GM18508 (cell line): ENCODE data around the gene NDUFB10.
"Not testable (repeated sequence)": the region's sequence is repeated elsewhere in the genome, so short reads cannot be mapped to it uniquely, and the experiment has no call there.

ENCODE experiments used
- ATAC-seq: cut with Tn5 transposase; IDR thresholded peaks from one replicate; pipeline ENCODE4 v1.9.1; 2021; ENCODE audit warnings: moderate number of reproducible peaks; ENCODE audit not compliant: insufficient read depth, unreplicated experiment

Gene NDUFB10

DNA sequence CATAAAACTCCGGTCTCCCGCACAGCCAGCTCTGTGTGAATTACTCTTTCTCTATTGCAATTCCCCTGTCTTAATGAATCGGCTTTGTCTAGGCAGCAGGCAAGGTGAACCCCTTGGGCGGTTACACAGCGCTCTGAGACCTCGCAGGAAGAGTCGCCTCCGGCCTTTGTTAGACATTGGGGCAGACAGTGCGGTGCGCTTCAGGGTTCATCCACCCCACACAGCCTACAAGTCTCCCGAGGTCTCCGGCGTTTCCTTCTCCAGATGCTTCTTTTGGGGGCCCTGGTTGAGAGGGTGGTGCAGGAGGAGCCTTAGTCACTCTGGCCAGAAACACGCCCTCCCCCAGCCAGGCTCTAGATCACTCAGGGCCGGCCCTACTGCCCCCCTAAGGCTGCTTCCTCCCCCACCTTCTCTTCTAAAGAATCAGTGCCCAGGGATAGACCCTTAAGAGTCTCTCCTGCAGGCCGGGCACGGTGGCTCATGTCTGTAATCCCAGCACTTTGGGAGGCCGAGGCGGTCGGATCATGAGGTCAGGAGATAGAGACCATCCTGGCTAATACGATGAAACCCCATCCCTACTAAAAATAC lies 14.6 kb upstream of the NDUFB10 start:
- ATAC-seq = no peak

DNA sequence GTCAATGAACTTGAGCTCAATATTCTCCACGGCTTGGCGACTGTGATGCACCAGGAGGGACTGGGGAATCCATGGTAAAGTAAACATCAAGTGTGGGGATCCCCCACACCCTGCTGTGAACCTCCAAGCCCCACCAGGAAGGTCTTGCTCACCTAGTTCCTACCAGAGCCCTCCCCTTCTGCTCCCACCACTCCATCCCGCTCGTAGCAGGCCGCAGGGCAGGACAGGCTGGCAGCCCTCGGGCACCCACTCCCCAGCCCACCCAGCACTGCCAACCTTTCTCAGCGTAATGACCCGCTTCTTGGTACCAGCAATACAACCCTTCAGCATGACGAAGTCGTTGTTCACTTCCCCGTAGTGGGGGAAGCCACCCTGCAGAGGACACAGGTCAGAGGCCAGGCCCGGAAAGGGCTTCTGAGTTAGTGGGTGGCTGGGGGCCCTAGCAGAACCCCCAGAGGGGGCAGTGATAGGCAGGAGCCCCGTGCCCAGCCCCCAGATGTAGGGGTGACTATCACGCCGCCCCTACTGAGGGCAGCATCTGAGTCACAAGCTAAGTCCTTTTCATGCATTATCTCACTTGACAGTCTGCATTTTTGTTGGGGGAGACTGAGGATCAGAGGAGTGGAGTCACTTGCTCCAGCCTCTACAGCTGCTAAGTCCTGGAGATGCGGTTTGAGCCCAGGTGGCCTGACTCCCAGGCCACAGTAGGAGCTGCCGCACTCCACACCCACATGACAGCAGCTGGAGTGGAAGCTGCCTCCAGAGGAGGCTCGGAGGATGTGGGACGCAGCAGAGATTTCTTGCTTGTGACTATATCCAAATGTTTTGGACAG lies 13.6 kb upstream of the NDUFB10 start:
- ATAC-seq = no peak

- no peak for ATAC-seq
Measured at GRCh38 chr16:1946495-1947368, 12.6 kb upstream of the NDUFB10 start.

DNA sequence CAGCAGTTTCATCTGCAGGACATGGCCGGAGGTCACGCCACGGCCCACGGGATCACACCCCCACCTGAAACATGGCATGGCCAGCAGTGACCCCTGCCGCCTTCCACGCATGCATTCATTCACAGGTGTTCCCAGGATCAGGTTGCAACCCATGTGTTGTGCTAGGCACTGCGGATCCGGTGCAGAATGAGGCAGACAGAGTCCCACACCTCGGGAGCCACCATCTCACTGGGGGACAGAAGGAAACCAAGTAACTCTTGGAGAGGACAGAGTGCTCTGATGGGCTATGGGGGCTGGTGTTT lies 12.0 kb upstream of the NDUFB10 start:
- no peak for ATAC-seq

GRCh38 chr16:1949507-1949906 lies 9.8 kb upstream of the NDUFB10 start:
- ATAC-seq = no peak

DNA sequence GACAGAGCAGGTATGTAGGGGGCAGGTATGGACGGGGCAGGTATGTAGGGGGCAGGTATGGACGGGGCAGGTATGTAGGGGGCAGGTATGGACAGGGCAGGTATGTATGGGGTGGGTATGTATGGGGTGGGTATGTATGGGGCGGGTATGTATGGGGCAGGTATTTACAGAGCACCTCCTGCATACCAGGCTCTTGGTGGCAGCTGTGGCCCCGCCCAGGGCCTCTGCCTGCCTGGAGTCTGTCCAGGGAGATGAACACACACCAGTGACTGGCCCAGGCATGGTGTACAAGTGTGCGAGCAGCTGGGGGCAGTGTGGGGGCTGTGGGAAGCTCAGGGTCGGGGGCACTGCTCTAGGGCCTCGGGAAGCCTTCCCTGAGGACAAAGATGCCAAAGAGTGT lies 9.3 kb upstream of the NDUFB10 start:
- ATAC-seq = no peak

DNA sequence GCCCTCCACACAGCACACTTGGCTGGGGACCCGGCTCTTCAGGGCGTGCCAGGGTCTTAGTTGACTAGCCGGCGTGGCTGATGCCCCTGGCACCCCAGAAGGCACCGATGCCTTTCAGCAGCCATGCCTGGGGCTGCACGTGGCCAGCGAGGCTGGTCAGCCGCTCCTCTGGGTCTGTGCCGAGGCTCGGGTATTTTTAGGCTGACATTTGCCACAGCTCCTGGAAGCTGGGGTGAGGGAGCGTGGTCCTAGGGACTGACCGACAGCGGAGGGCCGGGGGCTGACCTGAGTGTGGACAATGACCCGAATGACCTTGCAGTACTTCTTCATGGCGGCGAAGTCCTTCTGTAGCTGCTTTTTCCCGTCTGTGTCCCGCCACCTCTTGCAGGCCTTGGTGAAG lies 8.8 kb upstream of the NDUFB10 start:
- ATAC-seq = no peak

DNA sequence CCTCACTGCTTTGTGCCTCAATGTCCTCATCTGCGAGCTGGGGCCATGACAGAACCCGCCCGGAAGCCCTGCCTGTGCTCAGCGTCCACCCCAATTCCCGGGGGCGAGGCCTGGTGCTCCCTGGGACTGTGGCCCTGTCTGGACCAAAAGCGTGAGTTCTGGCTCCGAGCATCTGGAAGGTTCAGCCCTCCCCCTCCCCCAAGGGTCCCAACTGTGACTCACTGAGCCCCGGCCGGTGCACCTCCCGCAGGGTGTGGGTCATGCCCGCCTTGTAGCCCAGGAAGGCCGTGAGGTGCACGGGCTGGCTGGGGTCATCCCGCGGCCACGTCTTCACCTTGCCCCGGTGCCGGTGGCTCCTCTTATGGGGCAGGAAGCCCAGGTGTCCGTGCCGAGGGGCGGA lies 5.6 kb upstream of the NDUFB10 start:
- ATAC-seq = no peak

DNA sequence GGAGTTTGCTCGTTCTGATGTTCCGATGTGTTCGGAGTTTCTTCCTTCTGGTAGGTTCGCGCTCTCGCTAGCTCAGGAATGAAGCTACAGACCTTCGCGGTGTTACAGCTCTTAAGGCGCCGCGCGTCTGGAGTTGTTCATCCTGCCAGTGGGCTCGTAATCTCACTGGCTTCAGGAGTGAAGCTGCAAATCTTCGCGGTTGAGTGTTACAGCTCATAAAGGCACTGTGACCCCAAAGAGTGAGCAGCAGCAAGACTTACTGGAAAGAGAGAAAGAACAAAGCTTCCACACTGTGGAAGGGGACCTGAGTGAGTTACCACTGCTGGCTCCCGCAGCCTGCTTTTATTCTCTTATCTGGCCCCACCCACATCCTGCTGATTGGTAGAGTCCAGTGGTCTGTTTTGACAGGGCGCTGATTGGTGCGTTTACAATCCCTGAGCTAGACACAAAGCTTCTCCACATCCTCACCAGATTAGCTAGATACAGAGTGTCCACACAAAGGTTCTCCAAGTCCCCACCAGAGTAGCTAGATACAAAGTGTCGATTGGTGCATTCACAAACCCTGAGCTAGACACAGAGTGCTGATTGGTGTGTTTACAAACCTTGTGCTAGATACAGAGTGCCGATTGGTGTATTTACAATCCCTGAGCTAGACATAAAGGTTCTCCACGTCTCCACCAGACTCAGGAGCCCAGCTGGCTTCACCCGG lies 1.8 kb upstream of the NDUFB10 start:
- ATAC-seq = not testable (repeated sequence)

DNA sequence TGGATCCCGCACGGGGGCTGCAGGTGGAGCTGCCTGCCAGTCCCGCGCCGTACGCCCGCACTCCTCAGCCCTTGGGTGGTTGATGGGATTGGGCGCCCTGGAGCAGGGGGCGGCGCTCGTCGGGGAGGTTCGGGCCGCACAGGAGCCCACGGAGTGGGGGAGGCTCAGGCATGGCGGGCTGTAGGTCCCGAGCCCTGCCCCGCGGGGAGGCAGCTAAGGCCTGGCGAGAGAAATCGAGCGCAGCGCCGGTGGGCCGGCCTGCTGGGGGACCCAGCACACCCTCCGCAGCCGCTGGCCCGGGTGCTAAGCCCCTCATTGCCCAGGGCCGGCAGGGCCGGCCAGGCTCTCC lies 1.2 kb upstream of the NDUFB10 start:
- ATAC-seq = not testable (repeated sequence)

- no peak for ATAC-seq
Measured at GRCh38 chr16:1958715-1959268, 546 bp upstream of the NDUFB10 start.

DNA sequence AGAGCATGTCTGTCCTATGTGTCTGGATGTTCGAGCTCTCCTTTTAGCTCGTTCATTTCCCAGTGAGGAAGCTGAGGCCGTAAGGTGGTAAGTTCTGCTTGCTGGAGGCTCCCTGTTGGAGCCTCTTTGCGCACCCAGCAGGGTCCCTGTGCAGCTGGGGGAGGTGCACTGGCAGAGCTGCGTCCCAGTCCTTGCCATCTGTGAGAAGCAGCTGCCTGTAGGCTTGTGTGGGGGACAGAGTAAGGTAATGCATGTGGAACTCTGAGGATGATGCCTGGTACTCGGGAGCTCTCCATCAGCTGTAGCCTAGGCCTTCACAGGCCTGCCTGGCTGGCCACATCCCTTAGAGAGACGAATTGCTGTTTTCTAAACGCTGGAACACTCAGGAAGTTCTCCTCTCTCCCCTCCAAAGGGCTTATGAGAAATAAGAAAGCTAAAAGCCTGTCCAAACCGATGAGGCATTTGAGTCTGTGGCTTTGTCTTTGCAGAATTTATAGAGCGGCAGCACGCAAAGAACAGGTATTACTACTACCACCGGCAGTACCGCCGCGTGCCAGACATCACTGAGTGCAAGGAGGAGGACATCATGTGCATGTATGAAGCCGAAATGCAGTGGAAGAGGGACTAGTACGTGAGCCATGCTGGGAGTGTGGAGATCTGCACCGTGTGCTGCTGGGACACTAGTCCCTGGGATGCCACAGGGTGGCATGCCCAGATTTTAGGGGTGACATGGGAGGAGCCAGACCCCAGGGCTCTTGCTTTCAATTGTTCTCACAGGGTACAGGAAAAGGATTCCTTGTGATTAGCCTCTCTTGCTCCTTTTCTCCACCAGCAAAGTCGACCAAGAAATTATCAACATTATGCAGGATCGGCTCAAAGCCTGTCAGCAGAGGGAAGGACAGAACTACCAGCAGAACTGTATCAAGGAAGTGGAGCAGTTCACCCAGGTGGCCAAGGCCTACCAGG lies 1.6 kb downstream of the NDUFB10 start:
- ATAC-seq = no peak

GRCh38 chr16:1961651-1962067 lies 2.3 kb downstream of the NDUFB10 start:
- ATAC-seq = no peak

- ATAC-seq = not testable (repeated sequence)
Measured at GRCh38 chr16:1962161-1963153, 3.1 kb downstream of the NDUFB10 start.

- ATAC-seq = no peak
Measured at GRCh38 chr16:1963806-1964505, 4.6 kb downstream of the NDUFB10 start.

- ATAC-seq = peak; percentile 45
Measured at GRCh38 chr16:1964506-1965395, 5.4 kb downstream of the NDUFB10 start, which contains the start of gene RPS2. RPS2 (minus strand) TSS chr16:1964826; CDS start chr16:1964625, 201 bp downstream.
